Measurements from ENCODE around the gene VPS13D. TPM values are rescaled to one million over a fixed set of nuclear protein-coding genes. Genes with fewer than 3 reads are reported as not detected.

The VPS13D gene
- total RNA-seq, 1 donor from 2014 or later, result 33.6 TPM

DNA sequence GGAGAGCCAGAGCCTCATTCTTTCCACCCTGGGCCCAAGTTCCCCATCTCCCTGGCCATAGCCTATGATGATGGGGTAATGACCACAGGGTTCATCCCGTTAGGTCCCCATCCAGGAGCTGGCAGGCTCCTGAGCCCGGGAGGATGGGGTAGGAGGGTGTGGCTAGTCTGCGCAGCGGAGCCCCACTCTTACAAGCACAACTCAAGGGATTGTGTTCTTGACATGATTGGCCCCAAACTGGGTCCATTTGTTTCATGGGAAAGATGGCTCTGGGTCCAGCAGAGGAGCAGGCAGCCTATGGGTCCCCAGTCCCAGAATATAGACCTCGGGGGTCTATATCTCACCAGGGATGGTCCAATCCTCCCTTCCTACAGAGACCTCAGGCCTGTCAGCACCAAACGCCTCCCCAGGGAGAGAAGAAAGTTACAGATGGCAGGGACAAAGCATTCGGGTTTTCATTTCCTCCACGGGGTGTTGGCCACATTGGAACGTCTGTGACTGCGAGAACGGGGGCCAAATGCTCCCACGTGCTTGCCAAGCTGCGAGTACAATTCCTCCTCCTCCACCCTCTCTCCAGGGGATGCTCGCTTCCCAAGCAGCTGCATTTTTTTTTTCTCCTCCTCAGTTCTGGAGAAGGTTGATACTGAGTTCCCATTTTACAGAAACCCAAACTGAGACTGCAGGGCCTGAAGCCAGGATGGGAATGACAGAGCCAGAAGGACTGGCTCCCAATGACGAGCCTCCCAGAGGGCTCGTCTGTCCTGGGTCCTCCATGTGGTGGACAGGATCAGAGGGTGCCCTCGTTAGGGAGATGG lies 317.1 kb downstream of the VPS13D start:
- Mint-ChIP-seq H3K9me3 (no peaks in the 10 kb centered on the region), H3K27me3 (ENCODE audit: insufficient read depth) (peaks cover 6% of the 10 kb centered on the region), H3K27ac (no peak overlapping the region), H3K4me3 (no peak overlapping the region), H3K4me1 (ENCODE audit: low read depth) (no peaks in the 10 kb centered on the region), H3K36me3 (ENCODE audit: low read depth) (no peaks in the 10 kb centered on the region)
- DNase-seq (ENCODE audit: low spot score), result no peak
- intact Hi-C loops (cut with micrococcal nuclease), result no loop called here

DNA sequence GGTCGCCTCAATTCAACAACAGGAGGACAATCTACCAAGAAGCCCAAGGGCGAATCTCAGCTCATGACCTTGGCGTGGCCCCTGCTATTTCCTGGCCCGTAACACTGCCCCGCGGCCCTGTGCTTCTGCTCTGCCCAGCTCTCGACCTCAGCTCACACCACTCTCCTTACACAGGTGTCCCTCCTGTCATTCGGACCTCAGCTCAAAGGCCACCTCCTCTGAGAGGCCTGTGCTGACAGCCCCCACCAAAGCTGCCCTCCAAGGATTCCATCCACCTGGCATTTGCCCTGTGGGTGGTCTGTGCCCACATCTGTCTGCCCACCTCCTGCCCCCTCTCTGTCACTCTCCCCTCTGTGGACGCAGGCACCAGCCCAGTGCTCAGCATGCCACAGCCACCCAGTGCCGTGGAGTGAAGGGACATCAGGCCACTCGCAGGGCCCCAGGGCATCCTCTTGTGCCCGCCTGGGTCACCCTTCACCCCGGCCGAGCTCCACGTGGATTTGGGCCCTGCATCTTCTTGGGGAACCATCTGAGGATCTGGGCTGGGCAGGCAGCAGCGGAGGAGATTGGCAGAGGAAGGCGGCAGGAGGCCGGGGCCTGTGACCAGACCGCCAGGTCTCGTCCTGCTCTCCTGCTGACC lies 317.9 kb downstream of the VPS13D start:
- no peak overlapping the region for H3K4me3 Mint-ChIP-seq
- H3K27me3 Mint-ChIP-seq (ENCODE audit: insufficient read depth), result peaks cover 2% of the 10 kb centered on the region
- H3K36me3 Mint-ChIP-seq (ENCODE audit: low read depth), result no peaks in the 10 kb centered on the region
- no peaks in the 10 kb centered on the region for H3K4me1 Mint-ChIP-seq (ENCODE audit: low read depth)
- no peaks in the 10 kb centered on the region for H3K9me3 Mint-ChIP-seq
- intact Hi-C loops (cut with micrococcal nuclease), result no loop called here
- no peak for DNase-seq (ENCODE audit: low spot score)
- H3K27ac Mint-ChIP-seq, result no peak overlapping the region

DNA sequence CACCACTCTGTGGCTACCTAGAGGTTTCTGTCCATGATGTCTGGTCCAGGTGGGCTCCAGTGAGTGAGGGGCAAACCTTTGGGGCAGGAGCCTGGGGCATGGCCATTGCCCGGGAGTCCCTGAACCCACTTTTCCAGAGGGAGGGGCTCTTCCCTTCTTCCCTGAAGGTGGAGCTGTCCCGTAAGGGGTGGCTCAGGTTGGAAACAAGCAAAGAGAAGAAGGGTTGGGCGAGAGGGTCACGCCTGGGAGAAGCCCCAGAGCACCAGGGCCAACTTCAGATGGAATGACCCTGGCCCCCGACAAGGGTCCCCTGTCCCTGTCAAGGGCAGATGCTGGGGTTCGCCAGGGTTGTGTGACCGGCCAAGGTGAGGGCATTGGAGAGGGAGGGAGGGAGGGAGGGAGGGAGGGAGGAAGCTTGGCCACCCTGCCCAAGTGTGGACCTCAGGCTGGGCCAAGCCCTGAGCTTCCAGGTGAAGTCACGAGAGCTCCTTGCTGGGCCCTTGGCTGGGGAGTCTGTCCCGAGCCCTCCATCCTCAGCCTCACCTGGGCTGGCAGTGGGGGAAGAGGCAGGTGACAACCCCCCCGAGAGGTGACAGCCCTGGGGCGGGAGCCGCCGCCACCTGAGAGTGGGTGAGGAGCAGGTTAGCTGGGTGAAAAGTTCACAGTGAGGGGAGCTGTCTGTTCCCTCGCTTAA lies 318.6 kb downstream of the VPS13D start:
- no peak for DNase-seq (ENCODE audit: low spot score)
- Mint-ChIP-seq H3K9me3 (no peaks in the 10 kb centered on the region), H3K4me3 (no peak overlapping the region), H3K27ac (no peak overlapping the region), H3K27me3 (ENCODE audit: insufficient read depth) (peaks cover 3% of the 10 kb centered on the region), H3K36me3 (ENCODE audit: low read depth) (no peaks in the 10 kb centered on the region), H3K4me1 (ENCODE audit: low read depth) (no peaks in the 10 kb centered on the region)
- intact Hi-C loops (cut with micrococcal nuclease), result no loop called here

DNA sequence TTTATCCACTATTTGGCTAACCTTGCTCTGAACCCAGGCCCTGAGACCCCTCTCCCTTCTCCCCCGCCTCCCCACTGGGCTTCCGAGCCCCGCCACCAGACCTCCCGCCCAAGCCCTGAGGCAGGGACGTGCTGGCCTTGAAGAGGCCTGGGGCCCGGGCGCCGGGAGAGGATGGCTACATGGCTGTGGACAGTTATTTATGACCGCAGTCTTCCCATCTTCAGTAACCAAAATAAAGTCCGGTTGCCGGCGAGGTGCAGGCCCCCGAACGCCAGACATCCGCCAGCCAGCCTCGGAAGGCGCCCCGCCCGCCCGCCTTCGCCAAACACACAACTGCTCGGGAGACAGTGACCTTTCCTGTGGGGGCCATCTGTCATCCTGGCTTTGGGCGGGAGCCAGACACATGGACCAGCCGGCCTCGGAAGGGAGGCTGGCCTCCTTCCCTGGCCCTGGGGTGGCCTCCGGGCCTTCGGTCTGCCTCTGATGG lies 319.2 kb downstream of the VPS13D start:
- Mint-ChIP-seq H3K27me3 (ENCODE audit: insufficient read depth) (peaks cover 3% of the 10 kb centered on the region), H3K4me1 (ENCODE audit: low read depth) (no peaks in the 10 kb centered on the region), H3K27ac (no peak overlapping the region), H3K4me3 (no peak overlapping the region), H3K36me3 (ENCODE audit: low read depth) (no peaks in the 10 kb centered on the region), H3K9me3 (no peaks in the 10 kb centered on the region)
- intact Hi-C loops (cut with micrococcal nuclease), result no loop called here
- no peak for DNase-seq (ENCODE audit: low spot score)

DNA sequence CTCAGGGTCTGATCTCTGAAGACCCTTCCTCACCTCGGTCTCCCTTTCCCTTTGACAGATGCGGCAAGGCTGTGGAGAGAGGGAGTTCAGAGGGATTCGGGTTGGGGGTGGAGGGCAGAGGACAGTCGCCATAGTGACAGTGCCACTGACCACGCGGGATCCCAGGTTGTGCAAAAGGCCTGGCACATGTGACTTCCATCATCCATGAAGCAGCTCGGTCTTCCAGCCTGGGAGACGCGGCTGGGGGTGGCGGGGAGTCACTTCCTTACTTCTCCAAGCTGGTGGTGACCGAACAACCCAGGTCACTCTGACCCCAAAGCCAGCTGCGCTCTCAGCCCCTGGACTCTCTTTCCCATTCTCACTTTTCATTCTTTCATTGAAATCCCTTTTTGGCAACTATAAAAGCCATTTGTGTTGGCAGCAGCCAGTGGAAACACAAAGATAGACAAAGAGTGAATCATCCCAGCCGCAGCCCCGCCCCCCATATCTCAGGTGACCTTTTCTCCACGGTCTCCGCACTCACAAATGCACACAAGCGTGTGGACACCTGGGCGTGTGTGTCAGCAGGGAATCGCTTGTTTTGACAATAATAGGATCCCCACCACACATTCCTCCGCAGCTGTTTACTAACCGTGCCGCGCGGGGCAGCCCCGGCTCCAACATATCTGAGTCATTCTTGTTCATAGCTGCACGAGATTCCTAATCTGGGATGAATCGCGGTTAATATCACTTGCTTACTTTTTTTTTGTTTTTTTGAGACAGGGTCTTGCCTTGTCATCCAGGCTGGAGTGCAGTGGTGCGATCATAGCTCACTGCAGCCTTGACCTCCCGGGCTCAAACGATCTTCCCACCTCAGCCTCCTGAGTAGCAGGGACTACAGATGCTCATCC lies 319.9 kb downstream of the VPS13D start:
- H3K4me1 Mint-ChIP-seq (ENCODE audit: low read depth), result no peaks in the 10 kb centered on the region
- H3K27me3 Mint-ChIP-seq (ENCODE audit: insufficient read depth), result peaks cover 2% of the 10 kb centered on the region
- H3K9me3 Mint-ChIP-seq, result no peaks in the 10 kb centered on the region

DNA sequence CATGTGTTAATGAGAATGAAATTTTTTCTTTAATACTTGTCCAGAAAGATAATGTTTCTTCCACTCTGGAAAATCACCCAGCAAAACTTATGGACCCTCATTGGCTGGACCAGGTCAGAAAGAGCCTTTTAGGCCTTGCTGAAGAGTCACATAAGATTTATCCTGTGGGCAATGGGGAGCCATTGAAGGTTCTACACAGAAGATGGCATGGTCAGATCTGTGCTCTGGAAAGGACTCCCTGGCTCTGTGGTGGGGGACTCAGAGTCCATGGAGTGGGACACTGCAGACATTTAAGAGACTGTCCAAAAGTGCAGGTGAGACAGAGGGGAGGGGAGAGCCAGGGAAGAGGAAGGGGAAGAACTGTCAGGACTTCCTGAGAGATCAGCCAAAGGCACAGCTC lies 321.8 kb downstream of the VPS13D start:
- Mint-ChIP-seq H3K9me3 (no peaks in the 10 kb centered on the region), H3K4me3 (no peak overlapping the region), H3K27me3 (ENCODE audit: insufficient read depth) (peaks cover 2% of the 10 kb centered on the region), H3K36me3 (ENCODE audit: low read depth) (no peaks in the 10 kb centered on the region), H3K4me1 (ENCODE audit: low read depth) (no peaks in the 10 kb centered on the region), H3K27ac (no peak overlapping the region)
- intact Hi-C loops (cut with micrococcal nuclease), result no loop called here
- no peak for DNase-seq (ENCODE audit: low spot score)

More for the DNA sequence above, 319.9 kb downstream of the VPS13D start:
- peak overlapping the region; percentile 68 for H3K27ac Mint-ChIP-seq
- DNase-seq (ENCODE audit: low spot score), result no peak
- H3K36me3 Mint-ChIP-seq (ENCODE audit: low read depth), result no peaks in the 10 kb centered on the region
- H3K4me3 Mint-ChIP-seq, result no peak overlapping the region
- intact Hi-C loops (cut with micrococcal nuclease), result no loop called here

DNA sequence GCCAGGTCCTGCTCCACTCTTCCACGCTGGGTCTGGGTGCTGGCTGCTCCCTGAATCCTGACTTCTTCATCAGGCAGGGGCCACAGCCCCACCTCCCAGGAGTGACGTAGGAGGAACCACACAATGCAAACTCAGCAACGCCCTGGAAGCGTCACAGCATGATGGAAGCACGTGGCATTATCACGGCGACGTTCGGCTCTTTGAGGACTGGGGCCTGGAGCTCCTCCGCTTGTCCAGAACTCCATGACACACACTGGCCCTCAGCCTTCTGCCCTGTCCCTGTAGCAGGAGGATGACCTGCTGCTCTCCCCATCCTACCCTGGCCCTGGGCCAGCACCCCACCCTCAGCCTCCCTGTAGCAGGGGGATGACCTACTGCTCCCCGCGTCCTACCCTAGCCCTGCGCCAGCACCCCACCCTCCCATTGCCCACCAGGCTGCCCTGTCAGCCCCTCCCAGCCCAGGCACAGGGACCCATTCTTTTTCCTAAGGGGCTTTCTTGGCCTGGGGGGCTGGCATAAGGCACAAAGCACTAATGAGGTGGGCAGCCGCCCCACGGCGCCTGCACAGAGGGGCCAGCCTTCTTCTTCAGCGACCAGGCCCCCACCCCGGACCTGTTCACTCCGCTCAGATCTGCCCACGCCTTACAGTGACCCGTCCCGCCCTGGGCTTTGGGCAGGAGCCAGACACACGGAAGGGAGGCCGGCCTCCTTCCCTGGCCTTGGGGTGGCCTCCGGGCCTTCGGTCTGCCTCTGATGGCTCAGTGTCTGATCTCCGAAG lies 322.5 kb downstream of the VPS13D start:
- H3K36me3 Mint-ChIP-seq (ENCODE audit: low read depth), result no peaks in the 10 kb centered on the region
- no peaks in the 10 kb centered on the region for H3K9me3 Mint-ChIP-seq
- no peak overlapping the region for H3K27ac Mint-ChIP-seq
- no peak for DNase-seq (ENCODE audit: low spot score)
- peaks cover 2% of the 10 kb centered on the region for H3K27me3 Mint-ChIP-seq (ENCODE audit: insufficient read depth)
- H3K4me3 Mint-ChIP-seq, result no peak overlapping the region
- H3K4me1 Mint-ChIP-seq (ENCODE audit: low read depth), result no peaks in the 10 kb centered on the region
- intact Hi-C loops (cut with micrococcal nuclease), result no loop called here

DNA sequence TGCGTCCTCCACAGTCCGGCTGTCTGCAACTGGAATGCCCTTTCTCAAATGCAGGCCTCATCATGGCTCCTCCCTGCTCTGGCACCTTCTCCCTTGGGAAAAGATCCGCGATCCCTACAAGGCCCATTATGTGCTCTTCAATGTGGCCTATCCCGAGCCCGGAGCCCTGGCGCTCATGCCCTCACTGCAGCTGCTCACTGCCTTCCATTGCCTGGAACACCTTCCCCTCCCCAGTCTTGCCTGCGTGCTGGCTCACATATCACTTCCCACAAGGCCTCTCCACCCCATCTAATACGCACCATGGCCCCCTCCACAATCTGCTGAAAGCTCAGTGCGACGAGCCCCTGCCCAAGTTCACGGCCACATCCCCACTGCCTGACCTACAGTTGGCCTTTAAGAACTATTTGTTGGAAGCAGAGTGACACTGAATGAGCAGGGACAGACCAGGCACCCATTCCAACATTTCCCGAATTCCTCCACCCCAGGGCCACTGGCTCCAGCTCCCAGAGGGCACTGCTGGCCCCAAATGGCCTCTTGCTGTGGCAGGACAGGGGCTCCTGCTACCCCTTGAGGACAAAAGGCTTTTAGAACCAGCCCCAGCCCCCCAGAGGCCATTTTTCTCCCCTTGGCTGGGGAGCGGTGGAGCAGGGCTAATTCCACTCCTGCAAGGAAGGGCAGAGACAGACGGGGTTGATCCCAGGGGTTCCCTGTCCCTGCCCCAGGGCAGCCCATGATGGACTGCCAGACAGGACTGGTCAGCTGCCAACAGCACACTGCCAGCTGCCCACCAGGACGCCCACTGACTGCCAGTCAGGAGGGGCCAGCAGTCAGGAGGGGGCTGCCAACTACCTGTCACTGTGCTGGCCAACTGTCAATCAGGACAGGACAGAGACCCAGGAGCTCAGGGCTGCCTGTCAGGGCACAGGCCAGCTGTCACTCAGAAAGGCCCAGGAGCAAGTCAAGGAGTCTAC lies 323.4 kb downstream of the VPS13D start:
- H3K4me1 Mint-ChIP-seq (ENCODE audit: low read depth), result no peaks in the 10 kb centered on the region
- intact Hi-C loops (cut with micrococcal nuclease), result no loop called here
- peaks cover 2% of the 10 kb centered on the region for H3K27me3 Mint-ChIP-seq (ENCODE audit: insufficient read depth)
- no peak for DNase-seq (ENCODE audit: low spot score)
- no peak overlapping the region for H3K27ac Mint-ChIP-seq
- no peaks in the 10 kb centered on the region for H3K36me3 Mint-ChIP-seq (ENCODE audit: low read depth)
- H3K9me3 Mint-ChIP-seq, result no peaks in the 10 kb centered on the region
- no peak overlapping the region for H3K4me3 Mint-ChIP-seq

DNA sequence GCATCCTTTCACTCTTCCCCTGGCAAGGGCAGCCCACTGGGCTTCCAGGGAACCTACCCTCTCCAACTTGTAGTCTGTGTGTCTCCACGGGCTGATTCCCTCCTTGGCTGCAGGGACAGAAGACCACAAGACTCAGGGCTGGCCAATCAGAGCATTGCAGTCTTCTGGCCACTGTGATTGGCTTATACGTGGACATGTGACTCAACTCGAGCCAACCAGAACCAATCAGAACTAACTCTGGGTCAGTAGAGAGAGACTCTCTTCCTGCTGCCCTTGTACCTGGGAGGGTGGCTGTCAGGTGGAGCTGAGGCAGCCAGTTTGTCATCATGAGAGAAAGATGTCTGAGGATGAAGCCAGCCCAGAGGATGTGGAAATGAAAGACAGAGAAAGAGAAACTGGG lies 324.1 kb downstream of the VPS13D start:
- no peaks in the 10 kb centered on the region for H3K36me3 Mint-ChIP-seq (ENCODE audit: low read depth)
- no peak overlapping the region for H3K27ac Mint-ChIP-seq
- H3K4me3 Mint-ChIP-seq, result no peak overlapping the region
- H3K27me3 Mint-ChIP-seq (ENCODE audit: insufficient read depth), result peaks cover 2% of the 10 kb centered on the region
- intact Hi-C loops (cut with micrococcal nuclease), result no loop called here
- H3K9me3 Mint-ChIP-seq, result no peaks in the 10 kb centered on the region
- no peak for DNase-seq (ENCODE audit: low spot score)
- no peaks in the 10 kb centered on the region for H3K4me1 Mint-ChIP-seq (ENCODE audit: low read depth)

DNA sequence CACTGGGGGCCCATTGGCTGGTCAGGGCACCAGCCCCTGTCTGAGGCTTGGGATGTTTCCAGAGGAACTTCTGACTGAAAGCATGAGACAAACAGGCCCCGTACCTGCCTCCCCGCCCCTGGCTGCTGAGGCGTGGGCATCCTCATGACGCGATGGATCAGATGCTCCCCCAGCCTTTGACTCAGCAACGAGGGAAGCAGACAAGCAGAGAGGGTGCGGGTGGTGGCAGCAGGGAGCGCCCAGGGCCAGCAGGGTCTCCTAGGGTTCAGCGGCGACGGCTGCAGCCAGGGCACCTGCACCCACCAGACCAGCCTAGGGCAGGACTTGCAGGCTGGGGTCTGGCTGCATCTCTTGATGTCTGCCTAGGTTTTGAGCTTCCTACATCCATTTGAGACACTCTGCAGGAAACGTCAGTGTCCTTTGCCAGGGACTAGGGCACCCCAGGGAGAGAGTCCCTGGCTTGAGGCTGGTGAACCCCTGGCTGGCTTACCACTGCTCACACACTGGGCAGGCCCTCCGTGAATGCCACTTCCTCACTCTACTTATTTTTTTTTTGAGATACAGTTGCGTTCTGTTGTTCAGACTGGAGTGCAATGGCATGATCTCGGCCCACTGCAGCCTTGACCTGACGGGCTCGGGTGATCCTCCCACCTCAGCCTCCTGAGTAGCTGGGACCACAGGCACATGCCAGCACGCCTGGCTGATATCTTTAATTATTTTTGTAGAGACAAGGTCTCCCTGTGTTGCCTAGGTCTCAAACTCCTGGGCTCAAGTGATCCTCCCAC lies 324.9 kb downstream of the VPS13D start:
- no peak for DNase-seq (ENCODE audit: low spot score)
- peaks cover 2% of the 10 kb centered on the region for H3K27me3 Mint-ChIP-seq (ENCODE audit: insufficient read depth)
- H3K4me3 Mint-ChIP-seq, result no peak overlapping the region
- no peaks in the 10 kb centered on the region for H3K9me3 Mint-ChIP-seq
- H3K27ac Mint-ChIP-seq, result no peak overlapping the region
- H3K36me3 Mint-ChIP-seq (ENCODE audit: low read depth), result no peaks in the 10 kb centered on the region
- no peaks in the 10 kb centered on the region for H3K4me1 Mint-ChIP-seq (ENCODE audit: low read depth)
- intact Hi-C loops (cut with micrococcal nuclease), result no loop called here

All from activated T-helper 1 cell treated with anti-CD3 and anti-CD28 coated beads, Interleukin-12 subunit alpha, Interleukin-12 subunit beta, Interleukin-2, Interleukin-4 antibody, amounts not matched to agents 30 ng/mL and 10 ng/mL and 1 ng/mL, durations not matched to agents 14 hours and 24 hours and 36 hours (primary cell).